ENCODE data around the gene CHCHD5. TPM values are rescaled to one million over a fixed set of nuclear protein-coding genes. Genes with fewer than 3 reads are reported as not detected.

CHCHD5 gene
- total and polyA plus RNA-seq, 10 of the 15 experiments (the other 5 are each of a cell fraction or from before 2014, with no cell fraction given): 16.4 to 118 (median 45.2) TPM

- TF ChIP-seq ZBTB11 (CRISPR knock-in tag; IDR thresholded peaks at IDR 0.05) (no peak), PBX3 (IDR thresholded peaks at IDR 0.05; ENCODE audit: insufficient replicate concordance, low read depth, low read length) (no peak), NBN (IDR thresholded peaks at IDR 0.05) (peak; percentile 64; the same call in 1 of the 2 replicates), TAF1 (IDR thresholded peaks at IDR 0.05; ENCODE audit: borderline replicate concordance, low read depth, low read length) (no peak), POU2F2 (IDR thresholded peaks at IDR 0.05; ENCODE audit: borderline replicate concordance, low read depth, low read length) (no peak), ATF3 (IDR thresholded peaks at IDR 0.05; ENCODE audit: borderline replicate concordance, extremely low read depth, low read depth, low read length) (no peak), RELB (IDR thresholded peaks at IDR 0.05; ENCODE audit: low read depth) (0 out of 2 replicates have a peak, but pooled peaks have one; percentile 45), TCF7 (IDR thresholded peaks at IDR 0.05; ENCODE audit: borderline replicate concordance) (no peak), EP300 (IDR thresholded peaks at IDR 0.05; ENCODE audit: borderline replicate concordance in 1 of 2, control insufficient read depth in 1 of 2, low read depth in 2 of 2, low read length in 2 of 2) (peak; percentile 72 to 86; a peak in 3 of 4 replicates), SIN3A (IDR thresholded peaks at IDR 0.05; ENCODE audit: low read depth, low read length) (no peak), IRF4 (IDR thresholded peaks at IDR 0.05; ENCODE audit: low read depth, low read length) (peak; percentile 85), FOXM1 (IDR thresholded peaks at IDR 0.05; ENCODE audit: low read depth, low read length) (no peak), BHLHE40 (IDR thresholded peaks at IDR 0.05; ENCODE audit: borderline replicate concordance in 1 of 2, low read depth in 2 of 2, low read length in 1 of 2) (peak; percentile 54 to 67; a peak in 2 of 4 replicates), WRNIP1 (IDR thresholded peaks at IDR 0.05; ENCODE audit: borderline replicate concordance, low read depth, low read length) (no peak), EGR1 (IDR thresholded peaks at IDR 0.05; ENCODE audit: borderline replicate concordance in 1 of 2, low read depth in 2 of 2, low read length in 2 of 2) (no peak), ZNF217 (IDR thresholded peaks at IDR 0.05) (no peak), SREBF2 (IDR thresholded peaks at IDR 0.05; ENCODE audit: low read length) (no peak), CTCF (IDR thresholded peaks at IDR 0.05 in 2 of 3, conservative IDR thresholded peaks at IDR 0.05 in 1 of 3; ENCODE audit: control insufficient read depth in 2 of 3, extremely low read depth in 1 of 3, insufficient read depth in 1 of 3, low read depth in 3 of 3, low read length in 3 of 3) (no peak)
These were observed 52.3 kb downstream of the CHCHD5 start (continued) for GRCh38 chr2:112636605-112637288.
